Kasumi-1 (cell line): ENCODE data around the gene GPC5.
"Not testable (repeated sequence)": the region's sequence is repeated elsewhere in the genome, so short reads cannot be mapped to it uniquely, and the experiment has no call there.

Experiments used
- DNase-seq, 2 experiments: peaks; one replicate each; lab custom pipeline; 2025; lab: John Stamatoyannopoulos, UW

Gene GPC5

DNA sequence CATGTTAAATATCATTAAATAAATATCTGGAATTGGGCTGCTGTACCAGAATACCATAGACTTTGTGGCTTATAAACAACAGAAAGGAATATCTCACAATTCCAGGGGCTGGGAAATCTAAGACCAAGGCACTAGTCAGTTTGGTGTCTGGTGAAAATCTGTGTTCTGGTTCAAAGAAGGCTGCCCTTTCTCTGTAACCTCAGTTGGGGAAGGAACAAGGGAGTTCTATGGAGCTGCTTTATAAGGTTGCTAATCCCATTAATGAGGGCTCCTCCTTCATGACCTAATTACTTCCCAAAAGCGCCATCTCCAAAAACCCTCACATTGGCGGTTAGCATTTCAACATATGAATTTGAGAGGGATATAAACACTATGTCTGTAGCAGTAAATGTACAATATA, 480.9 kb downstream of the GPC5 start:
- DNase-seq: no peak

GRCh38 chr13:91882918-91883317, 484.5 kb downstream of the GPC5 start:
- DNase-seq: no peak

GRCh38 chr13:91889641-91890040, 491.2 kb downstream of the GPC5 start:
- DNase-seq: no peak

- DNase-seq: no peak
Observed at GRCh38 chr13:91891141-91891540, 492.7 kb downstream of the GPC5 start.

GRCh38 chr13:91893040-91893439, 494.6 kb downstream of the GPC5 start:
- no peak for DNase-seq

- DNase-seq: no peak
Observed at GRCh38 chr13:91894316-91894715, 495.9 kb downstream of the GPC5 start.

DNA sequence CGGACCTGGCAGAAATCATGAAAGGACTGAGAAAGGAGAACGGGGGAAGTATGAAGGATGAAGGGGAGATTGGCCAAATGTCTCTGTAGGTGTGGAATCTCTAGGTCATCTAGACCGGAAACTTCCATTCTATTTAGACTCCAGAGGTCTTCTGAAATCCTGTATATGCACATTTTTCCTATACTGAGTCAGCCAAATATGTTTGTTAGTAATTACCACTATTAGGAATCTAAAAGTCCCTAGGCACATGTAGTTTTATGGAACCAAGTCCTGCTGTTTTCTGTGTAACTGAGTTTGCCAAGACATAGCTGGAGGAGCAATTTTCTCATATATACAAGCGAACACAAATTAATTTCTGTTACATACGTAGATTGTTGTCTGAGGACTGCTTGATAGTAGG, 498.1 kb downstream of the GPC5 start:
- no peak for DNase-seq

DNA sequence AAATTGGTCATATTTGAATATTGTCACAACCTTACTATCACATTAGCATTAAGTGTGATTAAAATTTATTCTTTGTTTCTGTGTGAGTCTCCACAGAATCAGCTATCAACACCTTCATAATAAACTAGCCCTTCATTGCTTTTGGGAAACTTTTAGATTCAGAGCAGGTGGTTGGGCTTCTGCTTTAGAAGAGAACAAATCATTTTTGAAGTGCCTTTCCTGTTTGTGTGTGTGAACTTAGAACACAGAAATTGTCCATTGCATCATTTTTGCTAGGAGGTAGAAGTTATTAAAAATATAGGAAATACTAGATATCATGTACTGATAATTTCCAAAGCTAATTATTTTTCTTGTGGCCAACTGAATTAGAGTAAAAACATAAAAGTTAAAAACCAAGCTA, 500.6 kb downstream of the GPC5 start:
- not testable (repeated sequence) for DNase-seq

DNA sequence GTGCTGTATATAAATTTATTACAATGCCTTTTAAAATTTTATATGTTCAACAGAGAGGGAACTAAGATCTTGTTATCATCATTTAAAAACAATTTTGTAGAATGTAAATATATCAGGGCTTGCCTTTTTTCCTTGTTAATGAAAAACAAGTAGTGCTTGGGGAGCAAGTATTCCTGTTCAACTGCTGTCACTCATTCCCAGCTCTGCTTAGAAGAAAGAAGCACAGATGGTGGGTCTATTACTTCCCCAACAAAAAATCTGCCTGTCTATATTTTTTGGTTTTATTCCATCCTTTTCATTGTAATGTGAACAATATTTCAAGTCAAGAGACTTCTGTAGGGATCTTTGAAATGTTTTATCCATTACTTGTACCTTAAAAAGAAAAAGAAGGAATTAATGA, 503.9 kb downstream of the GPC5 start:
- DNase-seq: no peak

DNA sequence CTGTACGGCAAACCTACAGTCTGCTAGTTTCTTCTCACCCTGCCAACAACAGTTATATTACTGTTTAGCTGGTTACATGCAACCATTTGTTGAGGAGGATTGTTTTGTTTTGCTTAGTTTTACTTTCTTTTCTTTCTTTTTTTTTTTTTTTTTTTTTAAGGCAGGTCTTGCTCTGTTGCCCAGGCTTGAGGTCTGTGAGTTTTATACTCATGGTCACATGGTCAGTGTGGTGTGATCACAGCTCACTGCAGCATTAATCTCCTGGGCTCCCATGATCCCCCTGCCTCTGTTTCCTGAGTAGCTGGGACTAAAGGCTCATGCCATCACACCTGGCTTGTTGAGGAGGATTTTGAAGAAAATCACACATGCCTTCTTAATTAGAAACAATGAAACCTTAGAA, 505.6 kb downstream of the GPC5 start:
- no peak for DNase-seq

DNA sequence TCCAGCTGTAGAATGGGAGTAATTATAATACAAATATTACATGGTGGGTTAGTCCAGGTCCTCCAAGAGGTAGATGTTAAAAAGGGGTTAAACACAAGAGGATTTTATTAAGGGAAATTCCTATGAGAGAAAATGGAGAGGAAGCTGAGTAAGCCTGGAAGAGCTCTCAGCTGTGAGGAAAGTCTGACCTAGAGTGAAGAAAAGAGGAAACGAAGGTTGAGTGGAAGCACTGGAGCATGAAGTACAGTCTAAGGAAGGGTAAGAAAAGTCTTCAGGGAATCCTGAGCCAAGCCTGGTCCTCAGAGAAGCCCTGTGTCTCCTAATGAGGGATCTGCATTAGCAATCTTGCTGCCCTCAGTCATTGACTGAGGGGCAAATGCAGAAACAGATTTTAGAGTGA, 506.2 kb downstream of the GPC5 start:
- DNase-seq: peak; percentile 50

DNA sequence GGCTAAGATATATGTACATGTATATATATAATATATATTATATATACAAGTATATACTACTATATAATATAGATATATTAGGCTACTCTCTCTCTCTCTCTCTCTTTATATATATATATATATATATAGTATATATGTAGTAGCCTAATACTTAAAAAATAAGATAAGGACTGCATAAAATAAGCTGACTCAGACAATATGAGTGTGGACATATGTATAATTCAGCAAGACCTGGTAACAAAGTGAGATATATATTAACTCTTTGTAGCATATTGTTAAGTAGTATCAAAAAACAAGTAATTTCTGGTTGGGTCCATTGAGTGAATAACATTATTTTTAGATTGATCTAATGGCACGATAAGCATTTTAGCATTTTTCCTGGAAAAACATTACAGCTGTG, 509.0 kb downstream of the GPC5 start:
- no peak for DNase-seq

DNA sequence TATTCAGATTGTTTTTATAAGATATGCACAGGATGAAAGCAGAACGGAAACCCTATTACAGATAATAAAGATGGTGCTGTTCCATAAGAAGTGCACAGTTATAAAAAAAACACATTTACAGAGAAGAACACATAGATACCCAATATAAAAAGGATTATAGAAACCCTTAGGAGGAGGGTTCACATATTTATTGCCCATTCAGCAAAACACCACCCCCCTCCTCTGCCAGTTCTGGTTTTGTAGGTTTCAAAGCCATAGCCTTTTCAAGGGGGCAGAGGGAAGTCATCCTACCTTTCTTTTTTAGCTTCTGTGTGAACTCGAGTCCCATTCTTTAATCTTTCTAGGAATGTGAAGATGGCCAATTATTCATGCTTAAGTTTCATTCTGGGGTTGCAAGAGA, 511.2 kb downstream of the GPC5 start:
- no peak for DNase-seq

- DNase-seq: peak in 1 of 2 experiments; percentile 26
Observed at GRCh38 chr13:91922969-91923592, 524.7 kb downstream of the GPC5 start.

- DNase-seq: no peak
Observed at GRCh38 chr13:91930687-91931086, 532.3 kb downstream of the GPC5 start.

DNA sequence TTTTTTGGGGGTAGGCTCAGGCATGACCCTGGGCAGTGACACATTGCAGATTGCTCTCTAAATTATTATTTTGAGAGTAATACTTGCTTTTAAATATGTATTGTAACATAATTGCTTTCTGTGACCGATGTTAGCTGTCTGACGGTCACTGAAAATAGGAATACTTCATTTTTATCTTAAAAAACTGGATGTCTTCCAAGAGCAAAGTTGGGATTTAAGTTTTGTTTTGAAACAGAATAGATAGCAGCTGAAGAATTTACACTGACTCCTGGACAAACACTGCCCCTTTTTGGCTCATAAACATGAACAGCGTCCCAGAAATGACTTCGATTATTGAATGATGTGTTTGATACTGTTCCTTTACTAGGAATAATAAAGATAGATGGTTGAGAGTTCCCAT, 535.9 kb downstream of the GPC5 start:
- no peak for DNase-seq

- DNase-seq: peak; percentile 31 to 53
Observed at GRCh38 chr13:91946498-91947070, 548.2 kb downstream of the GPC5 start.

GRCh38 chr13:91948736-91949135, 550.3 kb downstream of the GPC5 start:
- no peak for DNase-seq

DNA sequence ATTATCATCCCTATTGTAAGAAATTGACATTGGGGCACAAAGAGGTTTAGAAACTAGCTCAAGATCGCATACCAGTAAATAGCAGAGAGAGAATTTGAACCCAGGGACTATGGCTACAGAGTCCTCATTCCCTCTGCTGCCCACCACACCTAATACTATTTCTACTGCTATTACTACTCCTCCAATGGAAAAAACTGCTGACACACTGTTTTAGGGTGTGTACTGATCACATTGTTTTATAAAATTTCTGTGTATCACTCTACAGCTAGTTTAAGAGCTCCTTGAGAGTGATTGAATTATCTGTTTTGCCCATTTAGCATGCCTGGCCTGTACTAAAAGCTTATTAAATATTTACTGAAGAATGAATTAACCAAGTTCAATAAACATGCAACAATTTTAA, 552.4 kb downstream of the GPC5 start:
- DNase-seq: no peak

GRCh38 chr13:91955546-91956355, 557.3 kb downstream of the GPC5 start:
- DNase-seq: no peak

DNA sequence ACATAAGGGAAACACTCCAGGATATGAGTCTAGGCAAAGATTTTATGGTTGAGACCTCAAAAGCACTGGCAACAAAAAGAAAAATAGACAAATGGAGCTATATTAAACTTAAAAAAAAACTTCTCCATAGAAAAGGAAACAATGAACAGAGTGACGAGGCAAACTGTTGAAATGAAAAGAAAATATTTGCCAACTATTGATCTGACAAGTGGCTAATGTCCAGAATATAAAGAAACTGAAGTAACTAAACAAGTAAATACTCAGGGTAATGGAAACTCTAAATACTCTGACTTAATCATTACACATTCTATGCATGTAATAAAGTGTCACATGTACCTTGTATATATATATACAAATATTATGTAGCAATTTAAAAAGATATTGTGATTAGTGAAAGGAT, 562.5 kb downstream of the GPC5 start:
- DNase-seq: no peak

- no peak for DNase-seq
Observed at GRCh38 chr13:91962946-91963345, 564.5 kb downstream of the GPC5 start.

DNA sequence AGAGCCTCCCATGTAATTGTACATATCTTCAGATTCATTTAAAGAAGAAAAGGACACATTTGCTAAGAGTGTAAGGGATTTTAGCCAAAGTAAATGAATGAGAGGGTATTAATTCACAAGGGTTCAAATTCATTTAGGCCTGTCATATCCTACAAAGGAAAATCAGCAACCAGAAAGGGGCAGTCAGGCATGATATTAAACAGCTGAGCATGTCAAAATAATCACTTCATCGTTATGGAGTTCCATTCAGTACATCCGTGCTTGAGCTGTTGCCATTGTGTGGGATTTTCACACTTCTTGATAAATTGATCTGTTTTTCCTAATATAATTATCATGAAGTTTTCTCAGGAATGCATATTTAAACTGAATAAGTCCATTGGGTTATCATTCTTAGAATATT, 567.1 kb downstream of the GPC5 start:
- DNase-seq: no peak
